KG1 (cell line): ENCODE measurements around the gene OTUD4.
"Not testable (repeated sequence)": the region's sequence is repeated elsewhere in the genome, so short reads cannot be mapped to it uniquely, and the experiment has no call there.

Experiments used
- DNase-seq: peaks from one replicate; lab custom pipeline; 2025; lab: John Stamatoyannopoulos, UW

OTUD4 gene

DNA sequence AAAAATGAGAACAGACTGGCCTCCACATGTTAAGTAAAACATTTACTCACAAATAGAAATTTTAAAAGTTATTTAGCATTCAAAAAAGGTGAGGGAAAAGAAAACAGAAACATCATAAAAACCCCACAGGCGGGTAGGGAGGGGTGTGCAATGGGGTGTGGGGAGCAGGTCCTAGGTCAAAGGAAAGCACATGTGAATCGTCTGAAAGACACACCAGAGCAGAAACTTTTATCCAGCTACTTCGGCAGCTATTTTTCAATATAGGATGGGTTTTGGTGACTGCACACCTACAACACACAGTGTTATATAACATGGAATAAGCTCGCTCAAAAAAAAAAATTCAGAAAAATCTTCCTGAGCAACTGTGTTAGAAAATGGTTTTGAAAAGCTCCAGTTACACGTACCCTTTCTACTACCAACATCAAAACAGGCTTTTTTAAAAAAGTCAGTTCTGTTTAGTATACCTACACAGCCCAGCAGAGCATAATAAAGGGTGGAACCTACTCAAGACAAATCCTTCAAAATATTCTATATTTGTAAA lies 1.6 kb downstream of the OTUD4 start:
- no peak for DNase-seq

DNA sequence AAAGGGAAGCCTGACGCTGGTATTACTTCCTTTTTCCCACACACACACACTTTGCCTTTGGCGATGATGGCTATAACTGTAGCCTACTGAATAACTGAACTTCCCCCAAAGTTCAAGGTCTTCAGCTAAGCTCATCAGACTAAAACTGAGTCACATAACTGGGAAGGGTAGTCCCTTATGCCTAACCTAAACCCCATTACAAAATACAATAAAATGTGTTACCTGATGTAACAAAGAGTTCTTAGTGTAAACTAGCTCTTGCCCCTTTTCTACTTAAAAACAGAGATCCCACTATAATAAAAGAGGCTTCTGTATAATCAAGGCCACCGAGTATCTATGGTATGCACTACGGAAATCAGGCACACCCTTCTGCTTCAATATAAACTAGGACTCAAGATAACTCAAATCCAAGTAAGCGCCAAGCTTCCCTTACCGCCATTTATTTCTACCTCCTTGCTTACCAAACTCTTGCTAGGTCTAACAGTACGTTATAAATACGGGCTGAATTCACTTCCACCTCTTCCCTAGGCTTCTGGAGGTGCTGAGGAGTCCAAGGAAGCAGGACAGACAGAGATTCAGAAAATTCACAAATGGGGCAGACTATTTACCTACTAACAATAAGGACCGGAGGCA lies 2.4 kb downstream of the OTUD4 start:
- DNase-seq: no peak

DNA sequence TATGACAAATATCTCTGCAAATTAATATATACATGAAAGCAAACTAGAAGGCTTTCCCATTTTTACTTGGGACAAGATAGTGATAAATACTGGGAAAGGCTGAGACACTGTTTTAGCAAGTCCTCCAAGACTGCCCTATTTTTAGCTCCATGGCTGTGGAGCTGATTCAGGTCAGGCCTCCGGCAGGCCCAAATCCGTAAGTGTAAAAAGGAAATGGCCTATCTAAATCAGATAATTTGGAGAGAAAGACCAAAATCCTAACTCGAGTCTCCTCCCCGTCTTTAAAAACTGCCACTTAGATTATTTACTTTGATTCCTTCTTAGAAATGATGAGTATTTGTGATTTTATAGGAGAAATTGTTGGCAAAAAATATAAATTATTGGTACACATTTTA lies 2.9 kb downstream of the OTUD4 start:
- DNase-seq: no peak

DNA sequence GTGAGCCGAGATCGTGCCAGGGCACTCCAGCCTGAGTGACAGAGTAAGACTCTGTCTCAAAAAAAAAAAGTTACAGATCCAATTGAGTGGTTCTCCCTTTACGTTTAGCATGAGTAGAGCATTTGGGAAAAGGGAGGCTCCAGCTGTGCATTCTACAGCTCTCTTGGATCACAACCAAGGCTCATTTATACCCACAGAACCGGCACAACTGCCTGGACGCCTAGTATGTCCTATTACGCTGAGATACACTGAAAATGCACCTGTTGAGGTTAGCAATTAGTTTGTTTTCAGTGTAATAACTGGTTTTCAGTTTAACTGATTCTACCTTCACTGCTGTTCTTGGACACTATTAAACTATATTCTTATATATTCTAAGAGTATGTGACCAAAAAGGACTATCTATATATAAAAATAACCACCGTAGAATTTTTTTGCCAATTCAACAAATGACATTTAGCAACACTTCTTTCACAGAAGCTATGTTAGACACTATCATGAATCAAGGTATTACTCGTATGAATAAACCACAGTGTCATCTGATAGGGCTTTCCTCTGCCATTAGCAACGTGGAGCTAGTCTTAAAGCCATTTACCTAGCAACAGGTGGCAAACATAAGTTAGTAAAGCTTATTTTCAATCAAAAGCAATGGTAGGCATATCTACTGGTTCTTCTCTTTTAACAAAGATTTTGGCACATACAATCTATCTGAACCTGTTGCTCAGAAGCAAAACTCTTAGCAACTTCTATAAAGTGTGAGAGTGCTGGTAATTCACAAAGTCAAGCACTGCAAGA lies 3.6 kb downstream of the OTUD4 start:
- no peak for DNase-seq

DNA sequence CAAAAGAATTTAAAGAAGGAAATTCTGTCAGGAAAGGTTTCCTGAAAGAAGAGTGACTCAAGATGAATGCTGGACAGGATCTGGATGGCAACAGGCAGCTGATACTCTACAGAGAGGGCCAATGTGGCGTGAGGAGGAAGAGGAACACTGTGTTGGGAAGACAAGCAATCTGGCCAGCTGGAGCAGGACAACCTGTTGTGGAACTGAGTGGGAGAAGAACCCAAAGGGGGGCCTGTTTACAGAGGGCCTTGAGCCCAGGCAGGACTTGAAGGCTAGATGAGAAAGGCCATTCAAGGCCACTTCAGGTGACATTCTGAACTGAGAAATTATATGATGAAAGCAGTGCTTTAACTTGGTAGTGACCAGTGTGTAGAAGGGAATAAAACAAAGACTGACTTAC lies 8.5 kb downstream of the OTUD4 start:
- no peak for DNase-seq

DNA sequence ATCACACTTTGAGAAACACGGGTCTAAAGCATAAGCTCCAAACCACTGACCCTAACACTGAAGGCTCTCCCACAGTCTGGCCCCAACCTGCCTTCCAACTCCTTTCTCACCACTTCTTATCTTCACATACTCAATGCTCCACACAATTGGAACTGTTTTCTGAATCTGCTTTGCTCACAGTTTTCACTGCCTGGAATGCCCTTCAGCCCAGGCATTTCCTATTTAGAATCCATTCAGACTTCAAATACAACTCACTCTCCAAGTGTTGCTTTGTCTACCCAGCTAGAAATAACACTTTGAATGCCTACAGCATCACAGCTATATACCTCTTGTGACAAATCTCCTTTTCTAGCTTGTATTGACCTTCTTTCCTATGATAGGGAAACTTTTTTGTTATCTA lies 10.2 kb downstream of the OTUD4 start:
- no peak for DNase-seq

DNA sequence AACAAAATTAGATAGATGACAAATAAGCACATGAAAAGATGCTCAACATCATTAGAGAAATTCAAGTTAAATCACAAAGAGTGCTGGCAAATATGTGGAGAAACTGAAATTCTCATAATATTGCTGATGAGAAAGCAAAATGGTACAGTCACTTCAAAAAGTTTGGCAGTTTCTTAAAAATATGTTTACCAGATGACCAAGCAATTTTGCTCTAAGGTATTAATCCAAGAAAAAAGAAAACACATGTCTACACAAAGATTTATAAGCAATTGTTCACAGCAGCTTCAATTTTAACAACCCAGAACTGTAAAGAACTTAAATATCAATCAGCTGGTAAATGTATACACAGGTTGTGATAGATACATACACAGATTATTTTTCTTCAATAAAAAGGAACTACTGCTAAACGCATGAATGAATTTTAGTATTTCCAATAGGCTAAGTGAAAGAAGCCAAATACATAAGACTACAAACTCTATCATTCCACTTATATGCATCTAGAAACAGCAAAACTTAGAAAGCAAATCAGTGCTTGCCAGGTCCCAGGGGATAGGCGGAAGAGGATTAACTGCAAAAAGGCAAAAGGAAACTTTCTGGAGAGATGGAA lies 11.7 kb downstream of the OTUD4 start:
- no peak for DNase-seq

DNA sequence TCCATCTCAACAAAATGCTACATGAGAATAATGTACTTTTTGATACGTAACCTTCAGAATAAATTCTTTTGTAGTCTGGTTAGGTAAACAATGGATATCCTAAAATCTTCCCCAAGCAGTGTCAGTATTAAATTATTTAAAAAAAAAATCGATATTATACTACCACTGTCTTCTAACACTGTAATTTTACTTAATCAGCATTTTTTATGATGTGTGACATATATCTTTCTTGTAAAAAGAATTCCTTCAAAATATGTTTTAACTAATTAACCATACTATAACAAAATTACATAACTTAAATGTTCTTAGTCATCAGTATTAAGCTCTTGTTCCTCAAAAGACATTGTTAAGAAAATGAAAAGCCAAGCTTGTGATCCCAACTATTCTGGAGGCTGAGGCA lies 12.5 kb downstream of the OTUD4 start:
- no peak for DNase-seq

DNA sequence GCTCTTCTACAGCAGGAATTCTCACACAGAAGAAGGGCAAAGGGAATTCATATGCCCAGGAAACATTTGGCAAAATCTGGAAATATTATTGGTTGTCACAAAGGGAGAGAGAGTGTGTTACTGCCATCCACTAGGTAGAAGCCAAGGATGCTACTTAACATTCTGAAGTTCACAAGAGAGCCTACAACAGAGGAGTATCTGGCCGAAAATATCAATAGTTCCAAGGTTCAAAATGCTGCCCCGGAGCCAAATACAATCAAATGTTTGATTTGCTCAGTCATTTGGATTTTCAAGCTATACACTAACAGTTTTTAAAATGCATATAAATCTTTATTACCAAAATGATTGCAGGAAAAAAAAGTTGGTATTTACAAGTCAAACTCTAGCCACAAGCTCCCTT lies 18.8 kb downstream of the OTUD4 start:
- no peak for DNase-seq

DNA sequence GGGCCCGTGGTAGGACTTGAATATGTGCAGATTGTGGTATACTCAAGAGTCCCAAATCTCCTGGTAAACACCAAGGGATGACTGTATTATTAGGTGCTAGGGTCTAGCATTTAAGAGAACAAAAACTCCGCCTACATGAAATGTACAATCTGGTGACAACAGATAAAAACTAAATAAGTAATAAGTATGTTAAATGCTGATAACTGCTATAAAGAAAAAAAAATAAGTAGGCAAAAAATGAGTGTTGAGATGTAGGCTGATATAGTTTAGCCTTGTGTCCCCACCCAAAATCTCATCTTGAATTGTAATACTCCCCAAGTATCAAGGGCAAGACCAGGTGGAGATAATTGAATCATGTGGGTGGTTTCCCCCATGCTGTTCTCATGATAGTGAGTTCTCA lies 23.4 kb downstream of the OTUD4 start:
- DNase-seq: no peak

DNA sequence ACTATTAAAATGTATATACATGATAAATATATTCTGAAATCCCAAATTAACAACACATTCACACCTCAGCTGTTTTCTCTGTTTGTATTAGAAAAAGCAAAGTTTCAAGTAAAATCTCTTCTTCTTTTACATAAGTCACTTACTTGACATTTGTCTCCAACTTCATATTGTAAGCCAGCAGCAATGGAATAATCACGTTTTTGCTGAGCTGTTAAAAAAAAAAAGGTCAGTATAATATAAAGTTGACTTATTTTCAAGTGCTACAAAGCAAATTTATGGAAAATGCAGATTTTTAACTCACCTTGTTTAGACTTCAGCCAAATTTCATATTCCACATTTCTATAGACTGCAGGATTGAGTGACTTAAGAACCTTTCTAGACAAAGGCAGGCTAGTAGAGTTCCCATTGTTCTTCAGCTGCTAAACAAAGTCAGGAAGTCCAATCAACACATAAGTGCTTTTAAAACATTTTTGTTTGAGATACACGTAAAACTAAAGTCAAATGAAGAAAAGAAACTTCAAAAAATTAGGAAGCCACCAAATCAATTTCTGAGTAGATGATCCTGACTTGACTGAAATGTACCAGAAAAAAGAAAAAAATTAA lies 25.0 kb downstream of the OTUD4 start:
- DNase-seq: no peak

DNA sequence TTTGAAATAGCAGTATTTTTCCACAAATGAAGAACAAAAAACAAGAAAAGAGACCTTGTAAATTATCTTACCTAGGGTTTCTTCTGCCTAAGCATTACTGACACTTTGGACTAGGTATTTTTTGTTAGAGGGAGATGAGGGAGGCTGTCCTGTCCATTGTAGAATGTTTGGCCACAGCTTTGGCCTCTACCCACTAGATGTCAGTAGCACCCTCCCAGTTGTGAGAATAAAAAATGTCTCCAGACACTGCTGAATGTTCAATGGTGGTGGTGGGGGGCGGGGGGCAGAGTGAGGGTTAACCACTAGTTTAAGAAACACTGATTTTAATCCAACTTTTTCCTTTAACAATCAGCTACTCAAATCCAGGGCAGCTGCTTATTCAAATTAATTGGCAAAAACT lies 25.8 kb downstream of the OTUD4 start:
- DNase-seq: no peak

DNA sequence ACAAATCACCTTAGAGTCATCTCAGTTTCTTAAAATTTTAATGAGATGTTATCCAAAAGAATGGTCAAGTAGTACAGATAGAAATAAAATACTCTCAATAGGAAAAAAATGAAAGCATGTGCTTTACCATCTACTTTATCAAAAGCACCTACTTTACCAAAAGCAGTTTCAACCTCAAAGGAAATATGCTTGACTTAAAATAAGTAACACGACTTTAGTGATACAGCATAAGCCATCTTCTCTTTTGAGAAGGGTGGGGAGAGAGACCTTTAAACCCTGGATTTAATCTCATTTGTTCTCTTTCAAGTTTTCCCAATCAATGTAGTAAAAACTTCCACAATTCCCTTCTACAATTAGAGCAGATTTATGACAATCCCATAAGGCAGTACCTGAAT lies 26.5 kb downstream of the OTUD4 start:
- no peak for DNase-seq

DNA sequence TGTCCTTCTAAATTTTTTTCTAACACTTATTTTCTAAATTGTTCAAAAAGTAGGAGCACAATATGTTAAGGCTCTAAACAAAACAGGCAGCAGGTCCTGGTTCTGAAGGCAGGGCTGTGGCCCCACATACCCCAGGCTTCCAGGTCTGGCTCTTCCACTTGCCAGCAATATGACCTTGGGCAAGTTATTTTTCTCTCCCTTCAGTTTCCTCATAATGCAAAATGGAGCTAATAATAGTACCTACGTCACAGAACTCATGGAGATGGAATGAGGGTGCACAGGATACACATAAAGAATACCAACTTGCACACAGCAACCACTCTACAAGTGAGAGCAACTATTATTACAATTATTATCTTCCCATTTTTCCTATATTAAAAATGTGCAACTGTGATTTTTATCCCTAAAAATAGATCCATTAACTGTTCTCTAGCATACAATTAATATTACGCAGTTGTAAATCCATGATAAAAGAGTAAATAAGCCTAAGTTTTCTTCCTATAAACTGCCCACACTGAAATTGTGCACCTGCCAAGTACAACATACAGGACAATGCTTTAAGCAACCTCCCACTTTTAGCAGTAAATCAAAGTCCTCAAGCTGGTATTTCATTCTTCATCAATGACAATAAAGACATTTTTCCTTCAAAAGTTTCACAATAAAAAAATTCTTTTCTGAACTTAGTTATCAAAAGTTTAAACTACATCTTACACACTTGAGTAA lies 27.0 kb downstream of the OTUD4 start:
- no peak for DNase-seq

DNA sequence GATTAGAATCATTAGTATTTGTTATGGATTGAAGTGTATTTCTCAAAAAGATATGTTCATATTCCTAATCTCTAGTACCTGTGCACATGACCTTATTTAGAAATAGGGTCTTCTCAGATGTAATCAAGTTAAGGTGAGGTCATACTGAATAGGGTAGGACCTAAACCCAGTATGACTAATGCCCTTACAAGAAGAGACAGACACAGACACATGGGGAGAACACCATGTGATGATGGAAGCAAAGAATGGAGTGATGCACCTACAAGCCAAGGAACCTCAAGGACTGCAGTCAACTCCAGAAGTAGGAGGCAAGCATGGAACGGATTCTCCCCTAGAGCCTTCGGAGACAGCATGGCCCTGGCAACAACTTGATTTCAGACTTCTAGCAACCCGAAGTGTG lies 31.4 kb downstream of the OTUD4 start:
- no peak for DNase-seq

DNA sequence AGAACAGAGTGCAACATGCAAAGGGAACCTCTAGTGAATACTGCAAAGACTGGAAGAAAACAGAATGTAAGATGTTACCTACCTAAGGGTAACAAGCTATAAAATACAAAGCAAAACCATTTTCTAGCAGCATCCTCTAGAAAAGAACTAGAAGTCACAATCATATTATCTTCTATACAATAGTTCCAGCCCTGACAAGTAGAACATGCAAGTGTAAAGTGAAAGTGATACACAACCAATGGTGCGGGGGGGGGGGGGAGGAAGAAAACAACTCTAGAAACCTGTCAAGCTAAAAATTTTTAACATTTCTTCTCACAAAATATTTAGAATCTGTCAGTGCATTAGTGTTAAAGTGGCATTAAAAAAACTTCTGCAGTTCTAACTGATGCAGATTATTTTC lies 44.2 kb downstream of the OTUD4 start:
- not testable (repeated sequence) for DNase-seq

DNA sequence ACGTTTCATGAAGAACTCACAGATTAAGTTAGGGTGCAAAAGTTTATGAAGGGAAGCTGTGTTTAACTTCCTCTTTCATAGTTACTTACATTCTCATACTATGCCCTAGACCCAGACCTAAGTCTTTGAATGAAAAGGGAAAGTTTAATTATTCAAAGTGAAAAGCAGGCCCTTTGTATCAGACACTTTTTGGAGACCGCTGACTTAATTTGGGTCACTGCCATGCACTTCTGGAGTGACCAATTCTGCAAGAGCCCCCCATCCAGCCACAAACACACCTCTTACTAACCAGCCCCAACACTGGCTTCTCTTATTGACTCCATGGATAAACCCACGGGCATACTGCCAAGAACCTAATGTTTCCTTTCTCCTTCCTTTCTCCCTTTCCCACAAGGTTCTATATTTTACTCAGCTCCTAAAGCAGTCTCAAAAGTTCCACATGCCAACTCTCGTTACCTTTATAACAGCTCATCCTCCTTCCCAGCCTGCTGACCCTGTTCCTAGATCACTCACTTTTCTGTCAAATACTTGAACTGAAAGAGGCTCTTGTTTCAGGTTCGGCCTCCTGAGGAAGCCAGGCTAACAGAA lies 47.8 kb downstream of the OTUD4 start:
- DNase-seq: no peak

DNA sequence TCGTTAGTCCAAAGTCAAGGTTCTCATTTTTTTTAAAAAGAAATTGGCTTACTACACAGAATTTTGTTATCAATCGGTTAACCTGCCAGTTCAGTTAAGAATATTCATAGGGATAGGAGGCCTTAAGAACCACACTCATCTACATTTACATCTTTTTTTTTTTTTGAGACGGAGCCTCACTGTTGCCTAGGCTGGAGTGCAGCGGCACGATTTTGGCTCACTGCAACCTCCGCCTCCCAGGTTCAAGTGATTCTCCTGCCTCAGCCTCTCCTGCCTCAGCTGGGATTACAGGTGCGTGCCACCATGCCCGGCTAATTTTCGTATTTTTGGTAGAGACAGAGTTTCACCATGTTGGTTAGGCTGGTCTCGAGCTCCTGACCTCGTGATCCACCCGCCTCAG lies 48.5 kb downstream of the OTUD4 start:
- no peak for DNase-seq

DNA sequence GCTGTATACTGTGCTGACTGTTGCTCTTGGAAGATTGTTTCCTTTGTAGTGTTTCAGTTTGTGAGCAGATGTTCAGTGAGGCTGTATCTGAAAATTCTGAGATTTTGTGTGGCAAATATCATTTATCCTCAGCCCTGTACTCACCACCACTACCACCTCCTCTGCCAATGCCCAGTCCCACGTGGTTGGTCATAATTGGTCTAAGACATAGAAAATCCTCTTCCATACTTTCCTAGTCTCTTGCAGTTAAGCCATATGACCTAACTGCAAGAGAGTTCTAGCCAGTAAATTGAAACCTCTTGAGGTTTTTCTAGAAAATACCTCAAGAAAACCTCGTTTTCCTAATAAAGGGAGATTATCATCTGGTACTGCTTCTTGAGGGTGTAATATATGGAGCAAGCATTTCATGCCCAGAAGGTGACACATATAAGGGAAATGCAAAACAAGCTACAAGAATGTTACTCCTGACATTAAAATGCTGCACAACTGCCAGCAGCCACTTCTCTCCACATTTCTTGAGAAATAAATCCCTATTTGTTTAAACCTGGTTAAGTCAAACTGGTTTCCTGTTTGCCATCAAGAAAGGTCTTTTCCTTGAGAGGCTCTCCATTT lies 49.5 kb downstream of the OTUD4 start:
- DNase-seq: no peak

DNA sequence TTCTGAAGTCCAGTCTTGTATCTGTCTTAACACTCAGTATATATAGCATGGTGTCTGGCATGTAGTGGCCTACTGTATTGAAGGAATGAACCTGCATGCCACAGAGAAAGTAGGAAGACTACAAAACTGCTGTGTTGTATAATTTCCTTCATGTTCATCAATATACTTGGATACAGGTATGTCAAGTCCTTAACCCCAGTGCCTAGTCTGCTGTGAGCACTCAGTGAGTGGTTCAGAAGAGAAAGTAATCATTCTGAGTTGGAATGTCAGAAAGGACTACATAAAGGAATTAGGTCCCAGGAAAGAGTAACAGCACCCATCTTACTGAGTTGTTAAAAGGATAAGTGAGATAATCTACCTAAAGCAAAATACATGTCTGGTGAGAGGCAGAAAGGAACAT lies 50.3 kb downstream of the OTUD4 start:
- DNase-seq: no peak

DNA sequence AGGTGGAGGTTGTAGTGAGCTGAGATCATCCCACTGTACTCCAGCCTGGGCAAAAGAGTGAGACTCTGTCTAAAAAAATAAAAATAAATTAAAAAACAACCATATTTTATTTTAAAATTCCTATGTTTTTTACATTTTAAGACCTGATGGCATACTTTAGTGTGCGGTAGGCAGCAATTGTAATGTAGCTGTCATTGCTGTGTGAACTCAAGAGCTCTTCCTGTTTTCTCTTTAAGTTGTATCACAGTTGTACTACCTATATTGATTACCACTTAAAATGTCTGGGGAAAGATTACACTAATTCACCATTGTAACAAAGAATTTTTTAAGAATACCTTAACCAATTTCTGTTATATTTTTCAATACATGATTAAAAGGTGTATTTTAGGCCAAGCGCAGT lies 55.0 kb downstream of the OTUD4 start:
- no peak for DNase-seq
